ENCODE data around the gene SLC3A2. TPM values are rescaled to one million over a fixed set of nuclear protein-coding genes. Genes with fewer than 3 reads are reported as not detected.

The SLC3A2 gene
- total RNA-seq, 1 donor from 2014 or later: 588 TPM

- peaks cover 23% of the 10 kb centered on the region for H3K27me3 Mint-ChIP-seq (ENCODE audit: low read depth, unreplicated experiment)
- Histone ChIP-seq H2AFZ (ENCODE audit: low read depth, low read length) (no peak overlapping the region), H3K4me3 (ENCODE audit: insufficient read depth, low read depth, low read length) (no peak overlapping the region), H3K9me3 (ENCODE audit: insufficient read depth, low read depth, low read length) (no peaks in the 10 kb centered on the region), H3K36me3 (ENCODE audit: insufficient read depth, low read length) (no peaks in the 10 kb centered on the region), H4K20me1 (ENCODE audit: insufficient read depth, low read length) (no peaks in the 10 kb centered on the region), H3K27me3 (ENCODE audit: insufficient read depth, low read length) (peaks cover 8% of the 10 kb centered on the region), H3K4me1 (ENCODE audit: insufficient read depth, low read length) (no peaks in the 10 kb centered on the region), H3K79me2 (ENCODE audit: insufficient read depth, low read length) (no peaks in the 10 kb centered on the region), H3K4me2 (ENCODE audit: low read length) (peak overlapping the region; percentile 41), H3K9ac (ENCODE audit: low read length) (no peak overlapping the region), H3K27ac (ENCODE audit: low read depth, low read length) (no peak overlapping the region)
- no peaks in the 10 kb centered on the region for H3K9me3 Mint-ChIP-seq (ENCODE audit: unreplicated experiment)
- H3K27ac Mint-ChIP-seq (ENCODE audit: unreplicated experiment): no peak overlapping the region
- DNase-seq (ENCODE audit: low read depth) (no peak), FAIRE-seq (no peak)
- H3K4me1 Mint-ChIP-seq (ENCODE audit: low read depth, unreplicated experiment): no peaks in the 10 kb centered on the region
- H3K4me3 Mint-ChIP-seq (ENCODE audit: unreplicated experiment): no peak overlapping the region
- no peak for TF ChIP-seq EZH2 (IDR thresholded peaks at IDR 0.05; ENCODE audit: insufficient read depth, low read length)
- TF ChIP-seq CTCF (IDR thresholded peaks at IDR 0.05; ENCODE audit: insufficient read depth, low read depth, low read length): no peak
- H3K36me3 Mint-ChIP-seq (ENCODE audit: low read depth, unreplicated experiment): no peaks in the 10 kb centered on the region
These were observed 27.9 kb downstream of the SLC3A2 start for GRCh38 chr11:62908468-62909072.

- Mint-ChIP-seq H3K4me3 (ENCODE audit: unreplicated experiment) (no peak overlapping the region), H3K36me3 (ENCODE audit: low read depth, unreplicated experiment) (no peaks in the 10 kb centered on the region), H3K27ac (ENCODE audit: unreplicated experiment) (no peak overlapping the region), H3K9me3 (ENCODE audit: unreplicated experiment) (no peaks in the 10 kb centered on the region), H3K27me3 (ENCODE audit: low read depth, unreplicated experiment) (peaks cover 20% of the 10 kb centered on the region), H3K4me1 (ENCODE audit: low read depth, unreplicated experiment) (no peaks in the 10 kb centered on the region)
- Histone ChIP-seq H3K4me3 (ENCODE audit: insufficient read depth, low read depth, low read length) (no peak overlapping the region), H3K9ac (ENCODE audit: low read length) (no peak overlapping the region), H2AFZ (ENCODE audit: low read depth, low read length) (peak overlapping the region; percentile 73), H3K27ac (ENCODE audit: low read depth, low read length) (no peak overlapping the region), H3K27me3 (ENCODE audit: insufficient read depth, low read length) (peaks cover 7% of the 10 kb centered on the region), H3K4me1 (ENCODE audit: insufficient read depth, low read length) (no peaks in the 10 kb centered on the region), H4K20me1 (ENCODE audit: insufficient read depth, low read length) (no peaks in the 10 kb centered on the region), H3K79me2 (ENCODE audit: insufficient read depth, low read length) (no peaks in the 10 kb centered on the region), H3K4me2 (ENCODE audit: low read length) (peak overlapping the region; percentile 41), H3K9me3 (ENCODE audit: insufficient read depth, low read depth, low read length) (no peaks in the 10 kb centered on the region), H3K36me3 (ENCODE audit: insufficient read depth, low read length) (no peaks in the 10 kb centered on the region)
- DNase-seq (ENCODE audit: low read depth) (peak; percentile 37), FAIRE-seq (no peak)
- TF ChIP-seq EZH2 (IDR thresholded peaks at IDR 0.05; ENCODE audit: insufficient read depth, low read length): no peak
- TF ChIP-seq CTCF (IDR thresholded peaks at IDR 0.05; ENCODE audit: insufficient read depth, low read depth, low read length): peak; percentile 64
These were observed 28.6 kb downstream of the SLC3A2 start for GRCh38 chr11:62909107-62909894.

Measured in astrocyte (in vitro differentiated cells and primary cell).